K562 treated with DMSO at 1 percent for 24 hours (cell line): ENCODE data around the gene COL8A1. TPM values are rescaled to one million over a fixed set of nuclear protein-coding genes. Genes with fewer than 3 reads are reported as not detected.

Experiments
- total RNA-seq: library from RNA; unstranded; fragments of 300-600 nt; gene quantifications from 2 replicates; pipeline ENCODE4 v1.2.3, GENCODE V29; 2022; ENCODE audit warnings: low read depth; ENCODE audit not compliant: insufficient read depth

Gene COL8A1
- not detected in 2 replicates for total RNA-seq

DNA sequence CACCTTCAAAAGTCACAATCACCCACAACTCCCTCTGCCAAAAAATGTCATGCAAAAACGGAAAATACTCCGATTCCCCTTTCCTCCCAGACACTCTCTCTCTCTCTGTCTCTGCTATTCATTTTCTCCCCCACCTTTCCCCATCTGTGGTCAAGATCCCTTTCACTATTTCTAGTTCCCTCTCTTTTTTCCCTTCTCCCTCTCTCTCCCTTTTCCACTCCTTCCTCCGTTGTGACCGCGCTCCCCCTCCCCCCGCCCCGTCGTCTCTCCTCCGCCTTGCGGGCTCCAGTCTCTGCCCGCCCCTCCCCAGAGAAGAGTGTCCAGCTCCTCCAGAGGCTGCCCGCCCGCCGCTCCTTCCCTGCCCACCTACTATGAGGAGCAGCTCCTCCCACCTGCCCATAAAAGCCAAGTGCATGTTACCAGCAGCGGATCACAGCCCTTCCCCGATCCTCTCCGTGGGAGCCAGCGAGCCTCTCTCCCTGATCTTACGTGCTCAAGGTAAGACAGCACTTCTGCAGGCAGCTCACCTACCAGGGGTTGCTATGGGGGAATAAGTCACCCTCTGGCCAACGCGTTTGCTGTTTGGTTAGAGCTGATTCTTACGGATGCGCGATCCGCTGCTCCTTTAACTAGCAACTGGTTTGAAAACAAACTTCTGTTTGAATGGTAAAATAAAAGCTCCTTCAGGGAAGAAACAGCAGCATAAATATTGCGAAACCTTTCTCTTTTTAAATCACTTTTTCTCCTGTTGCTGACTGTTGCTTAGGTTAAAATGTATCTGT lies at the start of gene COL8A1:
Gene COL8A1, plus strand, starts transcription at position 428 of the 782 bp plus-strand sequence. CDS start 152,089 bp downstream, outside the sequence.

DNA sequence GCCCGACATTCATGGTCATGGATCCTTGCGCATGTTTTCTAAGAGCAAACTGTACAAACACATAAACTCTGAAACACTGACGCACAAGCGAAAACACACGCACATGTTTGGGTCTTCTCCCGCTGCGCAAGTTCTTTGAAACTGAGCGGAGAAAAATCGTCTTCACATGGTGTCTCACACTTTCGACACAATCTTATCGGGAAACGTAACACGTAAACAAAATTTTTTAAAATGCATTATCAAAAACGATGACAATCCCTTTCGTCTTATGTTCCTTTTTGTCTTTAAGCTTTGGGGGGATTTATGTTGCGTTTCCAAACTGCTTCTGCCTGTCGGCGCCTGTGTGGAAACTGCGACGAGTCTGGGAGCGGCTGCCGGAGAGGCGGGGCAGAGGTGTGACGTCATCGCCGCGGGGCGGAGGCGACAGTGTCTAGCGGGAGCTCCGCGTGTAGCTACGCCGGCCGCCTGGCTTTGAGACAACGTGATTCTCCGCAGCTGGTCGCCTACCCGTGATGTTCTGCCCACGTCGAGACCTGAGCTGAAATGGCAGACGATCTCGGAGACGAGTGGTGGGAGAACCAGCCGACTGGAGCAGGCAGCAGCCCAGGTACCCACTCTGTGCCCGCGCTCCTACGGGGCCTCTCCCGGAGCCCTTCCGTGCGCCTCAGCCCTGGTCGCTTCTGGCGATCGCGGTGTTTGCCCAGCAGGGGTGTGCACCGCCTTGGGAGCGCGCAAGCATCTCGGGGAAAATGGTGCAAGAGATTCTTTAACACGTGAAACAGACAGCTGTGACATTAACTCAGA lies 179.2 kb downstream of the COL8A1 start, which contains the start of gene CMSS1:
Gene CMSS1, plus strand, starts transcription at position 426 of the 804 bp plus-strand sequence.

Other genes with a start within 250 kb of the COL8A1 start
- 17.1 and 19.8 TPM in 2 replicates for gene CMSS1, start 179.3 kb downstream of the COL8A1 start, total RNA-seq